ENCODE measurements around the gene WDPCP.
"Not testable (repeated sequence)": the region's sequence is repeated elsewhere in the genome, so short reads cannot be mapped to it uniquely, and the experiment has no call there.

Gene WDPCP

DNA sequence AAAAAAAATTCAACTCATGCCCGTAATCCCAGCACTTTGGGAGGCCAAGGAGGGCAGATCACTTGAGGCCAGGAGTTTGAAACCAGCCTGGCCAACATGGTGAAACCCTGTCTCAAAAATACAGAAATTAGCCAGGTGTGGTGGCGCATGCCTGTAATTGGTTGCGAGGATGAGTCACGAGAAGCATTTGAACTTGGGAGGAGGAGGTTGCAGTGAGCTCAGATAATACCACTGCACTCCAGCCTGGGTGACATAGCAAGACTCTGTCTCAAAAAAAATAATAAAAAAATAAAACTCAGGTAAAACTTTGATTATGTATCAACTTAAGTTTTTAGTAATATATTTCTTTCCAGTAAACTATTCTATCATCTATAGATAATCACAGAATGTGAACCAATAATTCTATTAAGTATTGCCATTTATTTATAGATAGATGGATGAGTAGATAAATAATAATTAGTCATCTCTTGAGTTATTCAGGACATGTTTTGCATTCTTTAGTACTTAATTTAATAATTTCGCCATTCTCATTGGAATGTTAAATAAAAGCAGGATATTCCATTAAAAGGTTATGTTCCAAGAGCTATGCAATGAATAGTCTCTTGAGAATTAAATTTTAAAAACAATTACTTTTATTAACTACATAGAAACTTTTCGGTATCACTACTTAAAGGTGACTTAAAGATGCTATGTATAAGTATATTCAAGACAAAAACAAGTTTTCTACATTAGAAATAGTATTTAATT lies 48.7 kb downstream of the WDPCP start:
- no peak for DNase-seq

GRCh38 chr2:63538390-63538789 lies 49.9 kb downstream of the WDPCP start:
- DNase-seq, result no peak

- DNase-seq, result no peak
Observed at GRCh38 chr2:63537306-63537705, 51.0 kb downstream of the WDPCP start.

GRCh38 chr2:63530704-63531279 lies 57.5 kb downstream of the WDPCP start:
- no peak for DNase-seq

DNA sequence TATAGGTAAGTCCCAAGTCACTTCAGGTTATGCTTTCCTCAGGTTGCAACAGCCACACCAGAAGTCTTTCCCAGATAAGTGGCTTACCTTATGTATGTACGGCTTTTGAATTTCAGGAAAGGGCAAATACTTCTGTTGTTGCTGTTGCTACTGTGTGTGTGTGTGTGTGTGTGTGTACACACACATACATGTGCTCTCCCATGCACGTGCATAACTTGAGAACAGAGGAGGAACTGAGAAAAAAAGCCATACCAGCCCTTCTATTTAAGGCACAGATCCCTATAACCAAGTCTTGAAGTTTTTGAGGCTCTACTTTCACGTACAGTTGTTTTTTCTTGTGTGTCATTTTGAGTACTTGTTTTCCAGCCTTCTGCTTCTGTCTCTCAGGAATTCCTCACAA lies 62.4 kb downstream of the WDPCP start:
- DNase-seq, result no peak

- no peak for DNase-seq
Observed at GRCh38 chr2:63522950-63523349, 65.3 kb downstream of the WDPCP start.

- DNase-seq, result no peak
Observed at GRCh38 chr2:63520793-63521192, 67.5 kb downstream of the WDPCP start.

GRCh38 chr2:63514781-63515180 lies 73.5 kb downstream of the WDPCP start:
- no peak for DNase-seq

DNA sequence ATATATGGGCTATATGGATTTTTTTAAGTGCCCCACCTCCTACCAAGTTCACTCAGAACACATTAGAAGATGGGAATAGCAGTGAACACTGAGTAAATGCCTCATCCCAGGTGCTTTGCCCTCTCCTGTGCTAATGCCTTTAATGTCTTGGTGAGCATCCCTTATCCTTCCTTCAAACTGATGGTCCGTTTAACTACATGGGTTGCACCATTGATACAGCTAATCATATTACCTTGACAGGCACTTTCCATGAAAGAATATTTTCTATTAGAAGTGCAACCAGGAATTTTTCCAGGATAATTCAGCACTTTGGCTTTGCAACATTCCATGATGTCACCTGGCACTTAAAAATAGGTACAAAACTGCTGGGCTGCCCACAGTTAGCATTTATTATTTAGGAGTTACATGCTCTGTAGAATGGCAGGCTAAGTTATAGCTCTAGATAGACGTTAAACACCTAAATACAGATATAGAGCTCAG lies 74.0 kb downstream of the WDPCP start:
- no peak for DNase-seq

DNA sequence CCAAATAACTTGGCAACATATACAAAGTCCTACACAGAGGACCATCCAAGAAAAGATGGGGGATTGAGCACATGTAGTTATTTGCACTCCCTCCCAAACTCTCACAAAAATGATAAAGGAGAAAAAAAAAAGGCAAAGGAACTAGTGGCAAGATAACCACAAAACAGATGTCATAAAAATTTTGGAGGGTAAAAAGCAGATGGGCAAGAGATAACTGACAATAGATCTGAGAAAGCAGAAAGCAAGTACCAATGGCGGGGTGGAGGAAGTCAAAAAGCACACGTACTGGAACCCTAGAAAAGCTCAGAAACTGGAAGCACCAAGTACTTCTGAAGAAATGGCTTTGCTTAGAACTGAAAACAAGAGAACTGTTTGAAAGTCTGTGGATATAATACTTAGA lies 82.0 kb downstream of the WDPCP start:
- DNase-seq, result no peak

- no peak for DNase-seq
Observed at GRCh38 chr2:63503818-63504217, 84.5 kb downstream of the WDPCP start.

DNA sequence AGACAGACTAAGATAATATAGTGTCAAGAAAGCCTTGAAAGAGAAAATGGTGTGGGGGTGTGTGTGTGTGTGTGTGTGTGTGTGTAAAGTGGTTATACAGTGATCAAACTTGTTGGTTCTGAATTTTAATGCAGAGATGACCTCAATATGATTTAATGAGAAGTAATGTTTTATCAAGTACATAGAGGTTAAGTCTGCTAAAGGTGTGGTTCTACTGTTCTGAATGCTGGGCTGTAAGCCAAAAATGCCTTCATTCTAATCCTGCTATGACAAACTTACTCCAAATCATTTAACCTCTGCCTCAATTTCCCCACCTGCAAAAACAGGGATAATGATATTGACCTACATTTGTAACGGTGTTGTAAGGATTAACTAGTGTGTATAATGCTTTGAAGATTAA lies 87.9 kb downstream of the WDPCP start:
- no peak for DNase-seq

GRCh38 chr2:63497576-63497975 lies 90.7 kb downstream of the WDPCP start:
- DNase-seq, result no peak

DNA sequence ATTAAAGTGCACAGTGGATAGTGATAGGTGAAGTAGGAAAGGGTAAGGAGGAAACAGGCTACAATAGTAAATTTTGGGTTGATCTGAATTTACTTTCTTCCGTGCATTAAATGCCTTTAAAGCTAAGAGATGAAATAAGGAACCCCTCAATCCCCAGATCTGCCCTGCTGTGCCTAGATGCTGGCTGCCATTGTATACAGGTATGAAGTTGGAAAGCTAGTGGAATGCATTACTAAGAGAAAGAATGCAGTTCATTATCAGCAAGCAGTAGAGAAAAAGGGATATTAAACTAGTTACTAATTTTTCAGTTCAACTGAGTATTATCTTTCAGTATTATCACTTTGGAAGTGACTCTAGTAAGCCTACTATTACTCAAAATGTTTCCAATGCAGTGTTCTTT lies 93.3 kb downstream of the WDPCP start:
- DNase-seq, result no peak

DNA sequence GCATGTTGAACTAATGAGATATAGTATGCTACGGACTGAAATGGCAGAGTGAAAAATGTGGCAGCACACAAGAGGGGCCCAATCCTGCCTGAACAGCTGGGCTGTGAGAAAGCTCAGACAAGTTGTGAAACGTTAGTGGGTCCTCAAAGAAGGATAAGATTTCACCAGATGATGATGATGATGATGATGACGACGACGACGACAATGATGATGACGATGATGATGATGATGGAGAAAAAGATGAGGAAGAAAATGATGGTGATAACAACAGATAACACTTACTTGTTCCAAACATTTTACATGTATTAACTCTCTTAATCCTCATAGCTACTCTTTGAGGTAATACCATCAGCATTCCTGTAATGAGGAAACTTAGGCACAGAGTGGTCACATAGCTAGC lies 94.2 kb downstream of the WDPCP start:
- no peak for DNase-seq

DNA sequence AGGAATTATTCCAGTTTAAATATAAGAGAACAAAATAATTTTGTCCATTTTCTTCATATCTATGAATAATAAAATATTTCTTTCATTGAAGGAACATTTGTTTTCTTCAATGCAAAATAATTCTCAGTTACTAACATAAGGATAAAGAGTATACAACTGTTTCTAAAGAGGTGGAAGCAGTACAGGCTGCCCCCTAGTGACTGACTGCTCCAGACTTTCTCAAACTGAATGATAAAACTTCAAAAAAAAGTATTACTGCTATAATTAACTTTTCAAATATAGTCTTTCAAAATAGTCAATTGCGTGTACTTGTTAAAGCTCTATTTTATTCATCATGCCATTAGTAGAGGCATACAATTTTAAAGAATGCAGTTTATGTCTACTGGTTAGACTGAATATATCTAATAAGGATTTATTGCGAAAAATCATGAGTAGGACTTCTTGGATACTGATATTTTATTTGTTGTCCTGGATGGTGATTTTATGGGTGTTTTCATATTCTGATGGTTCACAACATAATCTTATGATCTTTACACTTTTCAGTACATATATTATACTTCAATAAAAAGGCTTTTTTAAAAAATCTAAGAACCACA lies 100.1 kb downstream of the WDPCP start:
- DNase-seq, result no peak

- DNase-seq, result no peak
Observed at GRCh38 chr2:63486861-63487290, 101.4 kb downstream of the WDPCP start.

DNA sequence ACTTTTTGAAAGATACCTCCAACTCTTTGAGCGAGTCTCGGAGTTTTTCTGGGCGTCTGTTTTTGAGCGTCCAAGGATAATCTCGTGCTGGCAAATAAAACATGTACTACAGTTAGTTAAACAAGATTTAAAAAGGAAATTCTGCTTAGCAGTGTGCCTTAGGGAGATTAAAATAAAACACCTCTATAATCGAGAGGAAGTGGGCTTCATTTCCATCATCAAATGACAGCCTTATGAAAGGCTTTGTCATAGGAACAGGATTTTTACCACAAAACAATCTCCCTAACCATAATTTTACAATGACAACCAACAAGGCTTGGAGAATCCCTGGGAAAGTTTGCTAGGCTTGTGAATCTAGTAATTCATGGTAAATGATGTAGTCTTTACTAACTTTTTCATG lies 103.4 kb downstream of the WDPCP start:
- no peak for DNase-seq

DNA sequence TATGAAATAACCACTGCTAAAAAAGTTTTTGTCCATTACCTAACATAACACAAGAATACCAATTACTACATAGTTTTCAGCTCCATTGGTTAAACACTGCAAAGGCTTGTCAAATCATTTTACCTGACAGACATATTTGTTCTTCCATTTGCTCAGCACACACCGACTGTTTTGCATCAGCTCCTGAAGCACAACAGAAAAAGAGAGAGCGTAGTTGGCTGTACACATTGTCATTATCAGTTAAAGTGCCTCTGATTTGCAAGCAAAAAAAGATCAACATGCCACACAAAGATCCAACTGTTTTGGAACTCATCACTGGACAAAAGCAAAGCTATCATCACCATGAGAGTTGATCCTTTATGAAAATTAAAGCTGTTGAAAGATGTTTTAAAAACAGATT lies 103.8 kb downstream of the WDPCP start:
- no peak for DNase-seq

- DNase-seq, result no peak
Observed at GRCh38 chr2:63477686-63478085, 110.6 kb downstream of the WDPCP start.

GRCh38 chr2:63469313-63469712 lies 119.0 kb downstream of the WDPCP start:
- DNase-seq, result not testable (repeated sequence)

DNA sequence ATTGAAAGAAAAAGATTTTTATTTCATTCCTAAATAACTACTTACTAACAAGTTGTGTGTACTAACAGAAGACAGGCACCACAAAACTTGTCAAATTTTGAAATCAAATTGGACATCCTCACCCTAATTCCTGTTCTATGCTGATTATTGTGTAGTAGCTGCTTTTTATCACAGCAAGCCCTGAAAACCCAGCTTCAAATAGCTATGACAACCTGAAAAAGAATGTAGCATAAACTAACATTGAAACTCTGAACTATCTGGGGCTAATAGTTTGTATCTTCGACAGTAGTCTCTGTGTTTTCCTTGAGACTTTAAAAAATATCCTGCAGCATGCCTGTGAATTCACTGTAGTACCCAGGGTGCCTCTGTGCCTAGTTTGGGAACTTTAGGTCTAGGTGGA lies 122.6 kb downstream of the WDPCP start:
- DNase-seq, result no peak

DNA sequence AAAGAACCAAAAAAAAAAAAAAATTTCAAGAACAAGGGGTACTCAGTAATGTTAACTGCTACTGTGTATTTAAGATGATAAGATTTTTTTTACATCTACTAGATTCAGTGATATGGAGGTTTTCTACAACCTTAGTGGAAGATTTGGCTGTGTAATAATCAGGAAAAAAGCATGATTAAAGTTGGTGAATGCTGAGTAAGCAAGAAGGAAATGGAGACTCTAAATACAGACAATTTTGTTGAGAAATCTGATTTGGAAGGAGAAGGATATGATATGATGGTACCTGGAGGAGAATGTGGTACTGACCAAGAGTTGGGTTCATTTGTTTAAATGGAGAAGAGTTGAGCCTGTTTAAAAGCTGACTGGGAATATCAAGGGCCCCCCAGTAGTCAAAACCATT lies 125.1 kb downstream of the WDPCP start:
- DNase-seq, result no peak

GRCh38 chr2:63446658-63447057 lies 141.6 kb downstream of the WDPCP start:
- DNase-seq, result no peak

All from T-helper 9 cell (primary cell).